GM21528 (cell line): ENCODE results near the gene GPR107.

ENCODE experiments used
- ATAC-seq: cut with Tn5 transposase; IDR thresholded peaks from one replicate; pipeline ENCODE4 v1.9.1; 2021; ENCODE audit warnings: mild to moderate bottlenecking, moderate library complexity; ENCODE audit not compliant: unreplicated experiment, low FRiP score

Gene GPR107

DNA sequence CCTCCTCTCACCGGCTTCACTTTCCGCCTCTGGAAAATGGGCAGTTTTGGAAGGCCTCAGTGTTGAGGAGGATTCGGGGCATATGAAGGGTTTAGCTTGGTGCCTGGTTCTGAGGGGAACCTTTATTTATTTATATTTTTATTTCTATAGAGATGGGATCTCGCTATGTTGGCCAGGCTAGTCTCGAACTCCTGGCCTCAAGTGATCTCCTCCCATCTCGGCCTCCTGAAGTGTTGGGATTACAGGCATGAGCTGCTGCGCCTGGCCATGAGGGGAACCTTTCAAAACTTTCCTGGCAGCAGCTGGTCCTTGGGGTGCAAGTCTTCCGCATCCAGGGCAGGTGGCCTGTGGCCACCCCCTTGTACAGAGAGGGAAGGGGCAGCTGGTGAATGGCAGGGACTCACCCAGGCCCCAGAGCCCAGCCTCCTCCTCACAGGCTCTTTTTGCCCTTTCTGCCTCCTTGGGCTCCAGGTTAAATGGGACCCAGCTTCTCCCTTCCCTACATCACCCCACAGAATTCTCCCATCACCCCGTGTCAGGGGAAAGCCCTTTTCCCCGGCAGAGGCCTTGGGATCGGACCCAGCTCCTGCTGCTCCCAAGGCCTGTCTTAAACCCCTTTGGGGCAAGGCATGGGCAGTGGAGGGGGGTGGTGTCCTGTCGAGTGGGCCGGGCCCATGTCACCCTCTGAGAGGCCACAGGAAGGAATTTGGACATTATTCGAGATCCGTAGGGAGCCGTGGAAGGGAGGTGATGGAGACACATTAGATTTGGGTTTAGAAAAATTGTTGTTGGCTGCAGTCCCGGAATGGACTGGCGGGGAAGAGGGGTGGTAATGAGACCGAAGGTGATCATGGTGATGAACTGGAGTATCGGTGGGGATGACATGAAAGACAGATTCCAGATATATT is 124.4 kb downstream of the GPR107 start:
- no peak for ATAC-seq

- no peak for ATAC-seq
Observed at GRCh38 chr9:130179331-130179907, 125.7 kb downstream of the GPR107 start.

DNA sequence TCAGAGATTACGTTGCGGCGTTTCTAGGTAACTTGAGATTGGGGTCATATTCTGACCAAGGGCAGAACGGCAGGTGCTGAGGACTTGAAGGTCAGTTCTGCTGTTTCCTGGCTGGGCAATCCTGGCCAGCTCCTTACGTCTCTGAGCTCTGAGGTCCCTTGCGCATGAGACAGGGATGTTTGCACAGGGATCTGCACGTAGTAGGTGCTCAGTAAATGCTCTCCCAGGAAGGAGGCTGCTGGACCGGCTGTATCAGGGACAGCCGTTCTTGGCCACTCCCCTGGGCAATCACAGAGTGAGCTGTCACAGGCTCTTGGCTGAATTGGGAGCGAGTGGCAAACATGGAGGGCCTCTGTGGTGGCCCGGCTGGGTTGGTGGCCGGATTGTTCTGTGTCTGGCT is 126.8 kb downstream of the GPR107 start:
- no peak for ATAC-seq

DNA sequence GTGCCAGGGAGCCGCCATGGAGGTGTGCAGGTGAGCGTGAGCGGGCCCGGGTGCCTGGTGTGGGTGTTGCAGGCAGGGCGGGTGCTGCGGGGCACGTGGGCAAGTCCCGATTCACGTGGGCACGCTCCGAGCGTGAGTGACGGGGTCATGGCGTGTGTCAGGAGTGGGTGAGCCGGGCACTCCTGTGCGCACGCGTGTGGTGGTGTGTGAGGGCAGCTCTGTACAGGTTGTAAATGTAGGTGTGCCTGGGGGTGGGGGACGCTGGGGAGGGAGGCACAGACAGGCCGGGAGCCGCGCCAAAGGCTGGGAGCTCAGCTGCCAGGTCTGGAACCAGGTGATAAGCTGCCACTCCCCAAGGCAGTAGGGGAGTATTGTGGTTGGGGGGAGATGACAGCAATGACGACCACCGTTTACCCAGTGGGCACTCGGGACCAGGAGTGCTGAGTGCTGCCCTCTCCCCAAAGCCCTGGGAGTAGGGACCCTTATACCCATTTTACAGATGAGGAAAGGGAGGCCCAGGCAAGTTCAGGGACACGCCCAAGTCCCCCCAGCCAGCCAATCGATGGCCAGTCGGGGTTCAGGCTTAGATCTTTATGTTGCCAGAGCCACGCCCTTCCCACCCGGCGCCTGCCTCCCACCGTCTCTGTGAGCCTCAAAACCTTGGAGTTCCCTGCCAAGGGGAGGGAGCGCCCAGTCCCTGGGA is 128.1 kb downstream of the GPR107 start:
- ATAC-seq, result no peak

DNA sequence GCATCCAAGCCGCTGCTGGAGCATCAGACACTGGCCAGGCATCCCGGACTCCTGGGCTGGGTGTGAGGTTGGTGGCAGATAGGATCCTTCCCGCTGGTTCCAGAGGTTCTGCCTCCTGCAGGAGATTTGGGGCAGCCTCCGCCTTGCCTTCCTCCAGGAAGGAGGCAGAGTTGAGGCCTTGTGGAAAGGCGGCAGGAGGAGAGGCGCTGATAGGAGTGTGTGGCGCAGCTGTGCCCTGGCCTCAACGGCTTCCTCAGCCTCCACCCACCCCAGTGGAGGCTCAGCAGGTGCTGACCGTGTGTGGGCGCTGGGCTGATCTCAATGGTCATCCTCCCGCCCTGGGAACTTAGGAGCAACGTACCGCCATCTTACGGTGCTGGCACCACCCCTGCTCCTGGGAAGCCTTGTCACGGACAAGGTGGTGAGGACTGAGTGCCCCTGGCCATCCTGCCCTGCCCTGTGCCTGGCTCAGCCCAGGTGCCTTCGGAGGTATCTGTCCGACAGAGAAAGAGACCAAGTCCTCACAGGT is 128.7 kb downstream of the GPR107 start:
- ATAC-seq, result no peak

DNA sequence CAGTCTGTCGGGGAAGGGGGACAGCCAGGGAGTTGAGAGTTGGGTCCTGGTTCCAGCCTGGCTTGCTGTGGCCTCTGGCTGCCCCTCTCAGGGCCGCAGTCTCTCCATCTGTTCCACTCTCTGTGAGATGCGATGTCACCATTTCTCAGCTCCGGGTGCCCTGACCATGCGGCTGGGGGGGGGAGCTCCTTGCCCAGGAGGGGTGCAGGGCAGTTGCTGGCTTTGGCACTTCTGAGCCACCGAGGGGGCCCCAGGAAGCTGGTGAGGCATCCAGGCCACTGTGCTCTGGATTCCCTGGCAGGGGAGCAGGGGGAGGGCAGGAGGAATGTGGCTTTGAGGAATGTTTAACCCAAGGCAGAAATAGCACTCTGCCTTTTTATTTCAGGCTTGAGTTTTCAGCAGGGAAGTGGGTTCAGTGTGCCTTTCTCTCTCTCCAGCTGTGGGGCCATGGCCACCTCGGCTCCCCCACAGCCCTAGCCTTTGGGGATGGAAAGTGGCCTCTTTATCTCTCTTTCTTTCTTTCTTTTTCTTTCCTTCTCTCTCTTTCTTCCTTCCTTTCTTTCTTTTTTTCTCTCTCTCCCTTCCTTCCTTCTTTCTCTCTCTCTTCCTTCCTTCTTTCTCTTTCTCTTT is 129.5 kb downstream of the GPR107 start:
- no peak for ATAC-seq

GRCh38 chr9:130185017-130185416 is 131.3 kb downstream of the GPR107 start:
- ATAC-seq, result no peak

DNA sequence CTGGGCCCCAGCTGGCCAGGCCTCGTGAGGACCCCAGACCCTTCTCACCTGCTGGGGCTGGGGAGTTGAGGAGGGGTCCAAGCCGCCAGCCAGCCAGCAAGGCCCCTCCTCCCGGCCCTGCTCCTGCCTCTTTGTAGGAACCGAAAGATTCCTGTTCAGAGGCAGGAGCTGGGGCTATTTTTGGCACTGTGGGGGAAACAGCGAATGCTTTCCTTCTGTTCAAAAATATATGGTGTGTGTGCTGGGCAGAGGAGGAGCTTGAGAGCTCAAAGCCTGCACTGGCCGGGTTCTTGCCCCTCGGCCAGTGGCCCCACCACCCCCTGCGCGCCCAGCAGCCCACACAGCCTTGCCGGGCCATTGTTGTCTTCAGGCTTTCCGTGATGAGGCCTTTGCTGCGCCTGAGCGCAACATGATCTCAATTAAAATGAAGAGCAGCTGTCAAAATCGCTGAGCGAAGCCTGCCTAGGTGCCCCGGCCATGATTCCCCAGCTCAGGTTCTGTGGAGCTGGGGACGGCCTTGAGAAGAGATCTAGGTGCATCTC is 131.9 kb downstream of the GPR107 start:
- no peak for ATAC-seq

DNA sequence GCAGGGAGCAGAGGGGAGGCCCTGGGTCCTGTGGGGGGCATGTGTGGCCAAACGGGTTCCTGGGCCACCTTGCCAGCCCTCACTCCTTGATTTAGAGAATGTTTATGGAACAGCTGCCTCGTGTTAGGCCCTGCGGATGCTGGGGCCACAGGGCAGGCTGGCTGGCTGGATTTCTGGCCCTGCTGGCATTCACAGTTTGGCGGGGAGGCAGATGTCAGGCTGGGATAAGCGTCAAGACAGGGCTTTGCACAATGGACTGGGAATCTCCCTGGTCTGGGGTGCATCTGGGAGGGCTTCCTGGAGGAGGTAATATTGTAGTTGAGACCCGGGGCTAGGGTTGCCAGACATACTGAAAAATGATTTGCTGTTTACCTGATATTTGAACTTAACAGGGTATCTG is 132.3 kb downstream of the GPR107 start:
- ATAC-seq, result no peak

DNA sequence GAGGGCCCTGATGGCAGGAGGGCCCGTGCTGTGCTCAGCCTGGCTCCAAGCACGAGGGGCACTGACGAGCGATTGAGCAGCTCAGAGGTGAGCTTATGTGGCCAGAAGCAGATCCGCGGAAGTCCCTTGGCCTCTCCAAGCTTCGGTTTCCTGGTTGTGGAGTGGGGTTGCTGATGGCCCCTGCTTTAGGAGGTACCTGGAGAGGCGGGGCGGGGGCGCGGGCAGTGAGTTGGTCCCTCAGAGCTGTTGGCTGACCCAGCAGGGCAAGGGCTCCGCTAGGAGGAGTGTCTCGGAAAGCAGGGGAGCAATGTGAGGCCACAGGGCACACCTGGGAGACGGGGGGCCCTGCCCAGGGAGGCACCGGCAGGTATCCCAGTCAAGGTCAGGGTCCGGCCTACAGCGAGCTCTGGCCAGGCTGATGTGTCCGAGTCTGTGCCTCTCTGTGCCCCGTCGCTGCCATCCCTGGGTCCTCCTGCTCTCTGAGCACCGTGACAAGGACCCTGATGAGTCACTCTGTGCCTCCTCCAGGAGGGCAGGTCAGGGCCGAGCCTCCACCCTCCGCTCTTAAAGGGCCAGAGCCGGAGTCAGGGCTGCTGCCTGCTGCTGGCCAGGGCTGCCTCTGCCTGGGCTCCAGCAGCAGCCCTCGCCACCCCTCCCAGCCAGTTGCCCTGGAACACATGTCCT is 133.3 kb downstream of the GPR107 start:
- no peak for ATAC-seq

DNA sequence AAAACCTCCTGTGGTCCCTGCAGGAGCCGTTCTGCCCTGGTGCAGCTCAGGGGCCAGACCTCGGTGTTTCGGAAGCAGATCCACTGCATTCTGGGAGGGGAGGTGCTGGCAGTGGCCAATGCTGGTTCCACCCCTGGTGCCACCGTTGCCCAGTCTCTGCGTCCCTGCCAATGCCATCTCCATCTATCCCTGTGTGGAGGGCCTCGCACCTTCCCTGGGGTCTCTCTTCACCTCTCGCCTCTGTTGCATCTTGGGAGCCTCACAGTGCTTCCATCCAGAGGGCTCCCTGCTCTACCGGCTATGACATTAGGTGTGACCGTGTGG is 133.8 kb downstream of the GPR107 start:
- ATAC-seq, result no peak

GRCh38 chr9:130188860-130189481 is 135.3 kb downstream of the GPR107 start:
- ATAC-seq, result no peak
